Erythroblast (primary cell): ENCODE data around the gene RNF166.

Source experiments
- GATA1 ChIP-seq: IDR thresholded peaks from 2 replicates; pipeline ENCODE4 v1.6.1; 2011; ENCODE audit warnings: low read depth, mild to moderate bottlenecking, control low read depth, low read length, moderate library complexity
- POLR2A ChIP-seq: IDR thresholded peaks from 2 replicates; pipeline ENCODE4 v1.6.1; 2011; ENCODE audit warnings: mild to moderate bottlenecking, low read length

DNA sequence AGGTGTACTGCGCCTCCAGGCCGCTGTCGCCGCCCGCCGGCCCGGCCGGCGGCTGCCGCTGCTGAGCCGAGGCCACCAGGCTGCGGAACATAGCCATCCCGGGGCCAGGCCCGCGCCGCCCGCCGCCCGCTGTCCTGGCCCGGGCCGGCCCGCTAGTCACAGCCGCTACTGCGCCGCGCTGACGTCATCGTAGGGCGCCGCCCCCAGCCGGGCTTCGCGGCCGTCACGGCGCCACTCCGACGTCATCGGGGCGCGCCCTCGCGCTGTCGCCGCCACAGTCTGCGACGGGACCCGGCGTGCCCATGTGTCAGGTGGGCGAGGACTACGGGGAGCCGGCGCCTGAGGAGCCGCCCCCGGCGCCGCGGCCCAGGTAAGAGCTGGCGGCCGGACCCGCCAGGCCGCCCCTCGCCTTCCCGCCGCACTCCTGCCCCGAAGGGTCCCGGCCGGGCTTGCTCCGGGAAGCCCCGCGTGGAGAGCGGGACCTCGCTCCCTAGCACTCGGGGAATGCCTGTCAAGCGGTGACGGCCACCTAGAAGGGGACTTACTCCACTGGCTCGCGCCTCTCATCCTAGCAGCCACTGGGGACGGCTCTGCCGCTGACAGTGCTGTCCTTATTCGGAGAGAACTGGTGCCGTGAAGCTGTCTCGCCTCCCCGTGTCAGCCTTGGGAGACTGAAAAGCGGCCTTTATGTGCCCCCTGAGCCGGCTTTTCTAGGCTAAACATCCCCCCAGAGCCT lies at the start of gene RNF166, which contains the start of gene CTU2:
- TF ChIP-seq POLR2A: peak; percentile 71
- no peak for TF ChIP-seq GATA1
